ENCODE results near the gene TBC1D22A.
"Not testable (repeated sequence)": the region's sequence is repeated elsewhere in the genome, so short reads cannot be mapped to it uniquely, and the experiment has no call there.

TBC1D22A gene

DNA sequence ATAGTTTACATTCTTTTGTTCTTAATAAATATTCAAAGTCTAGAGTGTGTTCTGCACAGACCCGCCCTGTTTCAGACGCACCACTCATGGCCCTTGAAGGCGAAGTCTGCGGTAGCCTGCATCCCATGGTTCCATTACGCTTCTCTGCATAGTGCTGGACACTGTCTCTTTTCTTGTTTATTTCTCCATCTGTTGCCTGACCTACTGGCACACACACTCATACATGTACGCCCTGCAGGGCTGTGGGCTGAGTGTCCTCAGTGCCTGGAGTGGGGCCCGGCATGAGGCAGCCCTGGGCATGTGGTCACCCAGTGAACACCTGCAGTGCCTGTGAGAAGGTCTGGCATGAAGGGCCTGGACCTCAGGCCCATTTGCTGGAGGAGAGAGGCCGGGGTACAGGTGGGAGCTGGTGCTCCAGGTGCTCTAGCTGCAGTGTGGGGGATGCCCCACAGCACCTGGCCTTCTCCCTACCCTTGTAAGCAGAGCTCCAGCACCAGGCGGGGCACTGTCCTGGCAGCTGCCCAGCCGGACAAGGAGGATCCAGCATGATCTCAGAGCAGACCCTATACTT is 404.1 kb downstream of the TBC1D22A start:
- FAIRE-seq (no peak), DNase-seq (ENCODE audit: insufficient read length, low spot score) (no peak)

DNA sequence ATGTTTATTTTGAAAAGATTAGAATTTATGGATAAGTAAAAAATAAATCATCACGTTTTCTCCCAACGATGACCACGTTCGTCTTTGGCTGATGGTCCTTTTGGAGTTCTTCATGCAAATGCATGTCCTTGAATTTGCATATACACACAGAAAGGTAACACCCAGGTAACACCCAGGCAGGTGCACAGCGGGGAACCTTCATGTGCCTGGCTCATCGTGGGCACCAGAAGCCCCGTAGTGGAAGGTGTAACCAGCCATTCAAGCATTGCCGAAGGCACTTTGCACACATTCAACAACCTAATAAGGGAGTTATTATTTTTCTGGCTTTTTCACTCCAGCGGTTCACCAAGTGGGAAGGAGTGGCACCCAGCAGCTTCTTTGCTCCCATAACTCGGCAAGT is 404.6 kb downstream of the TBC1D22A start:
- DNase-seq (ENCODE audit: insufficient read length, low spot score) (no peak), FAIRE-seq (no peak)

DNA sequence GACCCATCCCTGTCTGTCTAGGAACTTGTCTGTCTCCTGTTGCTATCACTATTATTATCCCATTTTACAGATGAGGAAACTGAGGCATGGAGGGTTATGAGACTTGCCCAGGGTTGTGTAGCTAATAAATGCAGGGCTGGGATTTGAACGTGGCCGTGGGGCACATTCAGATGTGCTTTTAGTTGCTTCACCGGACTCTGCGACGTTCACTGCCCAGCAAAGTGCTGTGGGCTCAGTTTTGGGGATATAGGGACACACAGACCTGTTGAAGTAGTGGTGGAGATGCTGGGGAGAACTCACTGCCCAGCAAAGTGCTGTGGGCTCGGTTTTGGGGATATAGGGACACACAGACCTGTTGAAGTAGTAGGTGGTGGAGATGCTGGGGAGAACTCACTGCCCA is 405.5 kb downstream of the TBC1D22A start:
- FAIRE-seq; DNase-seq (ENCODE audit: insufficient read length, low spot score): not testable (repeated sequence)

DNA sequence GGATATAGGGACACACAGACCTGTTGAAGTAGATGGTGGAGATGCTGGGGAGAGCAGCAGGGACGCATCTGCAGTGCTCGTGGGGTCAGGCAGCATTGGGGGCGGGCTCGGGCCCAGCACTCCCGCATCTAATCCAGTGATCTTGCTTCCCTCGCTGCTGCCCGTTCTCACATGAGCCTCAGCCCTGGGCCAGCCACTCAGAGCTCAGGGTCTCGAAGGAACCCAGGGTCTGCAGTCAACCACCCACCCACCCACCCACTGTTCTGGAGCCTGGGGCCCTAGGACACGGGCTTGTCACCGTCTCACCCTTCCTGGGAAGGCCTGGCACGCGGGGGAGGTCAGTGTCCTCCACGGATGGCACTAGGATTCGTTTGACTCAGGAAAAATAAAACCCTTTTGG is 406.0 kb downstream of the TBC1D22A start:
- no peak for FAIRE-seq
- DNase-seq (ENCODE audit: insufficient read length, low spot score), result no peak

DNA sequence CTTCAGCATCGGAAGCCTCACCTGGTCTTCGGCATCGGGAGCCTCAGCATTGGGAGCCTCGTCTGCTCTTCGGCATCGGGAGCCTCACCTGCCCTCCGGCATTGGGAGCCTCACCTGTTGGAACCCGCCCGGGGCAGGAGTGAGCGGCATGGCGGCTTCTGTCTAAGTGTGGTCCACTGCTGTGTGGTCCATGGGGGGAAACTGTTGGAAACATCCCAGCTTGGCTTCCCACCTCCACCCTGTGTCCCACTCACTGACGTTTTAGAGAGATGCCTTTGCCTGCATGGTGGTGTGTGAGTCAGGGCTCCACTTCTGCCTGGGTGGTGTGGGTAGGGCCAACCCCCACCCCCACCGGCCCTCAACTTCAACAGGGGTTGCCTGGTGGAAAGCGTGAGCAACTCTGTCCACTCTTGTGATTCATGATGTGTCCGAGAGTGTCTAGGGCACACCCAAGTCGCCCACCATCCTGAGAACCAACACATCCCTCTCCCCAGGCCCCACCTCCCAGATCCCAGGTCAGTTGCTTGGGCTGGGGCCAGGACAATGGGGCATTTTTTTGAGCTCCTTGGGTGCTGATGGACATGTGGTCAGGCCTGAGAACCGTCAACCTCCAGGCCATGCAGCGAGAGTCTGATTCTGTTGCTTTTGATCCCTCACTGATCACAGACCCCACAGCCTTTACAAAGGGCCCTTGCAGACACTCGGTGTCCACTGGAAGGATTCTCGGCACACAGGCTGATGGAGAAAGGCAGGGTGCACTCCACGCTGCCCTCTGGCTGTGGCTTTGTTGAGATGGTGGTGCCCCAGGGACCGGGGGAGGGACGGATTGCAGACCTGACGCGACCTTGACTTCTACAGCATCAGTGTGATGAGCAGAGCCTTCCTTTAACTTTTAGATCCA is 406.7 kb downstream of the TBC1D22A start:
- DNase-seq (ENCODE audit: insufficient read length, low spot score) (no peak), FAIRE-seq (no peak)

DNA sequence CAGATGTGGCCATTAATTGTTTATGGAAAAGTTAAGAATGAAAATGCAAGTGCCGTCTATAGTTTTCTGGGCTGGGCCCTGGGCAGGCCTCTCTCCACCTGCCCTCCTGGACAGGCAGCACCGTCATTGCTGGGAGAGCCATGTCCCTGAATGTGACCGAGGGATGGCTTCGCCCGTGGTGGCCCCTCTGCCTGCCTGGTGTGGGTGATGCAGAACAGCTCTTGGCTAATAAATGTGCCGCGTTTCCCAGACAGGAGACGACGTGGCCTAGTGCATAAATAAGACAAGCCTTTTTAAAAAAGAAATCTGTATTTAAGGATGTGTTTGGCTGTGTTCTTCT is 407.3 kb downstream of the TBC1D22A start:
- FAIRE-seq, result no peak
- no peak for DNase-seq (ENCODE audit: insufficient read length, low spot score)

DNA sequence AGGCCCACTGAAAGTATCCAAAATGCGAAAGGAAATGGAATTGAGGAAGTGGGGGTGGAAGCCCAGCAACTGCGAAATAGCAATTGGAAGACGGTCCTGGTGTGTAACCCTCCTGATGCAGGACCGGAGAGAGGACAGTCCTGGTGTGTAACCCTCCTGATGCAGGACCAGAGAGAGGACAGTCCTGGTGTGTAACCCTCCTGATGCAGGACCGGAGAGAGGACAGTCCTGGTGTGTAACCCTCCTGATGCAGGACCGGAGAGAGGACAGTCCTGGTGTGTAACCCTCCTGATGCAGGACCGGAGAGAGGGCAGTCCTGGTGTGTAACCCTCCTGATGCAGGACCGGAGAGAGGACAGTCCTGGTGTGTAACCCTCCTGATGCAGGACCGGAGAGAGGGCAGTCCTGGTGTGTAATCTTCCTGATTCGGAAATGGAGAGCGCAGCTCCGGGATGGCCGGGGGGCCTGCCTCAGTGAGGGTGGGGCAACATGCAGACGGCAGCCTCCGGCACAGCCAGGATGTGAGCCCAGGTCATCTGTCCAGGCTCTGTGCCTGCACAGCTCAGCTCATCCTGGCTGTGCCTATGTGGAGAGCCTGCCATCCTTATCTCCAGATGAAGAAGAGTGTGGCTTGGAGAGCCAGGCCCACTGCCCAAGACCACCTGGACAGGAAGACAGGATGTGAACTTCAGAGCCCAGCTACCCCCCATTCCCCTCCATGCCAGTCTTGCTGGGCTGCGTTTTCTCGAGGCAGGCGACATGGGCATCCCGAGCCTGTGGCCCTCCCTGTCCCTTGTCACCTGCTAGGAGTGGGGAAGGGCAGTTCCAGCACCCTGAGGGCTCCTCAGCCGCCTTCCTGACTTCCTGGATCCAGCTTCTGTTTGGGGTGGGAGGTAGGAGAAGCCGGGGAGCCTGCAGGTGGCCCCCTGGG is 408.3 kb downstream of the TBC1D22A start:
- FAIRE-seq; DNase-seq (ENCODE audit: insufficient read length, low spot score): not testable (repeated sequence)

DNA sequence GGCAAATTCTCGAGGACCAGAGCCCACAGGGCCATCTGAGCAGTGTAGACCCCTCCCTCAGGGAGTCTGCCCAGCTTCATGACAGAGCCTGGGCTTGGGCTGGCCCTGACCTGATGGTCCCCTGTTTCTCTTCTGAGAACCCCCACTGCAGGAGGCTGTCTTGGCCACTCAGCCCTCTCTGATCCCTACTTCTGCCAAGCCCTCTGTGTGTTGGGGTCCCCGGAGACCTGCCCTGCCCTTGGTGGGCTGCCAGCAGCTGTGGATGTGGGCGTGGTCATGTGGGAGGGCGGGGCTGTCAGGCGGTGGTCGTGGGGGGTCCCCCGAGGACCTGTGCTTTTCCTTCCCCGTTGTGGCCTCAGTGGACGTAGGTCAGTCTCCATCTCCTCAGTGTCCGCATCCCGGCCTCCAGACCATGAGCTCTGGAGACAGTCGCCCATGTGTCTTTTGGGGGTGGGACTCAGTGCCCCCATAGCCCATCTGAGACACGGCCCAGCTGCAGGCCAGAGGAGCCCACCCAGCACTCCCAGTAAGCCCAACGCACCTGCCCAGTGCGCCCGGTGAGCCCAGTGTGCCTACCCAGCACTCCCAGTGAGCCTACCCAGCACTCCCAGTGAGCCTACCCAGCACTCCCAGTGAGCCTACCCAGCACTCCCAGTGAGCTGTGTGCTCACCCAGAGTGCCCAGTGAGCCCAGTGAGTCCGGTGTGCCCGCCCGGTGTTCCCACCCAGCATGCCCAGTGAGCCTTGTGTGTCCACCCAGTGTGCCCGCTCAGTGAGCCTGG is 409.2 kb downstream of the TBC1D22A start:
- FAIRE-seq (no peak), DNase-seq (ENCODE audit: insufficient read length, low spot score) (no peak)

DNA sequence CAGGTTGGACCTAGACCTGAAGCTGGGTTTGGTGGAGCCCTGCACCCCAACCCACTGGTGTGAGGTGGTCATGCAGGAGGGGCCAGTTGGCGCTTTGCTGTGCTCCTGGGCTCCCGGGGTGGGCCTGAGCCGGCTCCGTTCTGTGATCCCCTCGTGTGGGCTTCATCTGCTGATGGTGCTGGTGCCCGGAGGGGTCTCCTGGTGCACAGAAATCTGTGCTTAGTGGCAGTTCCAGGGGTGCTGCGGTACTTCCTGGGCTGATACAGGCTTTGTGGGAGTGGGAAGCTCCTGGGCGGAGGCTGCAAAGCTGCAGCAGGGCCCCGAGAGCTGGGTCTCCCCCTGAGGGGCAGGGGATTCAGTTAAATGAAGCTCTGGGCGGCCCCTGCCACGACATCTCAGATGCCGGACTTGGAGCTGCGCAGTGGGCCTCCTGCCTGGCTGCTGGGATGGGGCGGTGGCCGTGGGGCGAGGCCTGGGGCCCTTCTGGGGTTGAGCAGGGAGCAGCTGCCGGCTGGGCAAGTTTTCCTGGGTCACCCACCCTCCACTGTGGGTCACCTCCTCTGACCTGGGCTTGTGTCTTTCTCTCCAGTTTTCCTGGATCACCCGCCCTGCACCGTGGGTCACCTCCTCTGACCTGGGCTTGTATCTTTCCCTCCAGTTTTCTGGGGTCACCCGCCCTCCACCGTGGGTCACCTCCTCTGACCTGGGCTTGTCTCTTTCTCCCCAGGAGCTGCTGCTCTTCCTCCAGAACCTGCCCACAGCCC is 410.5 kb downstream of the TBC1D22A start:
- DNase-seq (ENCODE audit: insufficient read length, low spot score), result no peak
- FAIRE-seq, result no peak

DNA sequence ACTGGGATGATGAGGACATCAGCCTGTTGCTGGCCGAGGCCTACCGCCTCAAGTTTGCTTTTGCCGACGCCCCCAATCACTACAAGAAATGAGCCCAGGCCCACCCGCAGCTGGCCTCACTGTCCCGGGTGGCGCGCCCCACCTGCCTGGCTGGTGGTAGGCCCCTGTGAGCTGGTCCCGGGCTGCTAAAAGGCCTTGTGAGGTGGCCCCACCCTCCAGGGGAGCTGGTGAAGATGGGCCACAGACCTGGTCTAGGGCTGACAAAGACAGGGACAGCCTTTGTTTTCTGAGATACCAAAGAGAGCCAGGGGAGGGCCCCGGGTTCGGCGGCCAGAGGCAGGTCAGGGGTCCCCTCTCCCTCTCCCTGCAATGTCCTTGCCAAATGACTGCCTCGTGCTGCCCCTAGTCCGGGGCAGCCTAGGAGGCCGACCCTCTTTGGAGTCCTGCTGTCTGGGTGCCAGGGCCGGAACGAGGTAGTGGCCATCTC is 411.1 kb downstream of the TBC1D22A start:
- DNase-seq (ENCODE audit: insufficient read length, low spot score), result no peak

DNA sequence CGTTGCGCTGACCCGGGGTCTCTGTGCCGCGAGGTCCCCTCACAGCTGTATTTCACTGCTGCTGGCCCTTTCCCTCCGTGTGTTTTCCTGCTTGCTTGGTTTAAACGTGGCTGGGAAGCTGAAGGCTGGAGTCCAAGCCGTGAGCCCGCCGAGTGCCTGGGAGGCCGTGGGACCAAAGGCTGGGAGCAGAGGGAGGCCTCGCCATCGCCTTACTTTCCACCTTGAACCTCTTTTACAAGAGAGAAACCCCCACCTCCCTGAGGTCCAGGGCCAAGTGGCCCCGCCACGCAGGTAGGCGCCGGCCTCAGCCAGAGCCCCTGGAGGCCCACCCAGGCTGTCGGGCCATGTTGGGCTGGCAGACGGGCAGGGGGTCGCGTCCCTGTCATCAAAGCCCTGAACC is 411.6 kb downstream of the TBC1D22A start:
- no peak for DNase-seq (ENCODE audit: insufficient read length, low spot score)
- FAIRE-seq, result no peak

More for the DNA sequence above, 411.1 kb downstream of the TBC1D22A start:
- FAIRE-seq, result no peak

DNA sequence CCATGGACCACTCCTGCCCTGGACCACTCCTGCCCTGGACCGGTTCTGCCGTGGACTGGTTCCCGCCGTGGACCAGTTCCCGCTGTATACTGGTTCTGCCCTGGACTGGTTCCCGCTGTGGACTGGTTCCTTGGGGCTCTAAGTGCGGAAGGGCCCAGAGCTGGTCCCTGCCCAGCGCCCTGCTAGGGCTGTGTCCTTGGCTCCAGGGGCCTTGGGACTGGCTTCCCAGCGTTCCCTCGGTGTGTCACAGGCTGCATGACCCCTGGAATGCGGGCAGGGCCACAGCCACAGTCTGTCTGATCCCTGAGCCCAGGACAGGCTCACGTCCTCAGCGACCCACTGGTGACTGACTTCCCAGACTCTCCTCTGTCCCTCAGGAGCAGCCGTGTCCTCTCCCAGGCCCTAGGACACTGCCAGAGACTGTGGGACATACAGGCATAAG is 412.2 kb downstream of the TBC1D22A start:
- DNase-seq (ENCODE audit: insufficient read length, low spot score), result no peak
- no peak for FAIRE-seq

DNA sequence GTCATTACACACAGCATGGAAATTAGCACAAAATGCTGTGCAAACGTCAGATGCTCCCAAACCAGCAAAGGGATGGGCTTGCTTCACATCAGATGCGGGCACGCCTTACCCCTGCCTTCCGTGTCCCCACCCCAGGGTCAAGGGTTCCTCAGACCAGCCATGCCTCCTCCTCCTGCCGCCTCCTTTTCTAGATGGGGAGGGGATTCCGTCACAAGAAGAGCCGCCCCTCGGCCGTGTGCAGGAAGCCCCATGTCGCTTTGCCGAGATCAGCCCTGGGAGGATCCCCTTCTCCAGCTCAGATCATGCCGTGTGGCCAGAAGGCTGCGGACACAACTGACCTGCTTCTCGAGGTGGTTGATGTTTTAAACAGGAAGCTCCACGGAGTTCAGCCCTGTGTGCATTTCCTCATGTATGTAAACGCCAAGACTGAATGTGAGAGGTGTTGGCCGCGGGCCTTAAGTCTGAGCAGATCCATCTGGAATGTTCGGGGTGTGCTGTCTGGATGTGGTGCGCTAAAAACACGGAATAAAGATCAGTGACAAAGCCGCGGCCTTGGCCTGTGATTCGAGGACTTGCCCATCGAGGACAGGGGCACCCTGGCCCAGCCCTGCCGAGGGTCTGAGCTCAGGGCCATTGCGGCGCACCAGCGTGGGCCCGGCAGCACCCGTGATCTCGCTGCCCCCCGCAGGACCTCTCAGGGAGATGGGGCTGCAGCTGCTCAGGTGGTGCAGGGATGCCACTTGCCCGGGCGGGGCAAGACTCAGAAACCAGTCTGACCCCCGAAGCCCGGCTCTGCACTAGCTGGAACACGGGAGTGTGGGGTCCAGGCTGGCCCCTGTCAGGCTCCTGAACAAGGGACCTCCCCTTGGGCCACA is 412.9 kb downstream of the TBC1D22A start:
- no peak for FAIRE-seq
- DNase-seq (ENCODE audit: insufficient read length, low spot score), result no peak

DNA sequence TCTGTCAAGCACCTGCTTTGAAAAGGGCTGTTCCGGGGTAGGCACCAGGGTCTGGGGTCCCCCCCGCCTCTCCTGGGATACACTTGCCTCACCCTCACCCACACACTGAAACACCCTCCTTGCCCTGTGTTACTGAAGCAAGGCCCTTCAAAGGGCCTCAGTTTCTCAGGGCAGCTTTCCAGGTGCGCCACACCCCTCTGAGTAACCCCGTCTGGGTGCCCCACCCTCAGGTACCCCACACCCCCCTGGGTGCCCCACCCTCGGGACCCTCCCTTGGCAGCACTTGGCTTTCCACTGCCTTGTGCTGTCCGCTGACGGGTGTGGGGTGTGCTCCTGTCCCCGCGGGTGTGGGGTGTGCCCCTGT is 413.6 kb downstream of the TBC1D22A start:
- FAIRE-seq (no peak), DNase-seq (ENCODE audit: insufficient read length, low spot score) (no peak)

DNA sequence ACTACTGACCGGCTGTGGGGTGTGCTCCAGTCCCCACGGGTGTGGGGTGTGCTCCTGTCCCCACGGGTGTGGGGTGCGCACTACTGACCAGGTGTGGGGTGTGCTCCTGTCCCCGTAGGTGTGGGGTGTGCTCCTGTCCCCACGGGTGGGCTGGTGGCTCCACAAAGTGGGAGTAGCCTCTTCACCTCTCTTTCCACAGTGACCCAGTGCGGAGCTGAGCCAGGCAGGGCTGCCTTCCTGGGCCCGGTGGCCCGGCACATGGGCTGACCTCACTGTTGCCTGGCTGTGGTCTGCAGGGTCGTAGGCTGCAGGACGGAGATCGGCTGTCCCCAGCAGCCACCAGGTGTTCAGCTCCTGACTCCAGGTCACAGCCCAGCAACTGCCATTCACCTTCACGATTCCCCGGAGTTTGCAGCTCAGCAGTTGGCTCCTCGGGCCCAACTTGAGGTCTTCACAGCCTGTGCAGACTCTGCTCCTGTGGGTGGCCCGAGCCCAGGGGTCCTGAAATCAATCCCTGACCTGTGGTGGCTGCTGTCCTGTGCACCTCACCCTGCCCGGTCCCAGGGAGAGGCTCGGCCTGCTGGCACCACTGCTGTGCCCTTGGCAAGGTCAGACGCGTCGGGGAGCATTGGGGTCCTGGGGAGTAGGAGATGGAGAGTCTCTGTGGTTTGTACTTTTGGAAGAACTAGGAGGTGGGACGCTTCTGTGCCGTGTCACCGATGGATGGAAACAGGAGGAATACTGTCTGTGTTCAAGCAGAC is 414.3 kb downstream of the TBC1D22A start:
- FAIRE-seq (no peak), DNase-seq (ENCODE audit: insufficient read length, low spot score) (no peak)

DNA sequence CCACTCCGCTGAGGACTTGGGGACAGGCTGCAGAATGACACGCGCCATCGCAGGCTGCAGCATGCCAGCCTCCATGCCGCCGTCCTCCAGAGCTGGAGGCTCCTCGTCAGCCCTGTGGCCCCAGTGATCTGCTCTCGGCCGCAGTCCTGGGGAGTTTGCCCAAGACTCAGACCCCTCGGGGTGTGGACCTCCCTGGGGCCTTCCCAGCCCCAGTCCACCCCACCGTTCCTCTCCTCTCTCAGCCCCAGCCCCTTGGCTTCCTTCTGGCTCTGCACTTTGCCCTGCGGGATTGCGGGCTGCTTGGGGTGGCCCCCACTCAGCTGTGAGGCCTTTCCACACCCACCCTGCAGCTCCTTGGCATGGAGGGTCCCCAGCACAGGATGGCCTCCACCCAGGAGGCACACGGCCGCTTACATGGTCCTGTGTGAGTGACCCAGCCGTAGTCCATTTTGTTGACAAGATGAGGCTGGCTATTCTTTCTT is 414.9 kb downstream of the TBC1D22A start:
- no peak for FAIRE-seq
- DNase-seq (ENCODE audit: insufficient read length, low spot score), result no peak

DNA sequence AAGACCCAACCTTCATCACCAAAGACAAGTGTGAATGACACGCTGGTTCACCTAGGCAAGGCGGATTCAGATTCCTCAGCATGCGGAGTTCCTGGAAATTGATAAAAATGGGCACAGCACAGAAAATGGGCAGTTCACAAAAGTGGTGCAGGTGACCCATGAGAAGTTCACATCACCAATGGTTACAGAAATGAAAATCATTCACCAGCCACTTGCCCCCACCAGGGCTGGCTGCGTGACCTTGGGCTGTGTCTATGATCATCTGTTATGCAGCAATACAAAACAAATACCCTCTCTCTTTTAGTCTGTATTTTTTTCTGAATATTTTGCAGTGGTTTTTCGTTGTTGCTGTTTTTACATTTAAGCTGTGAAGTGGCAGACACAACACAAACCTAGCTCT is 415.9 kb downstream of the TBC1D22A start:
- FAIRE-seq (no peak), DNase-seq (ENCODE audit: insufficient read length, low spot score) (no peak)

DNA sequence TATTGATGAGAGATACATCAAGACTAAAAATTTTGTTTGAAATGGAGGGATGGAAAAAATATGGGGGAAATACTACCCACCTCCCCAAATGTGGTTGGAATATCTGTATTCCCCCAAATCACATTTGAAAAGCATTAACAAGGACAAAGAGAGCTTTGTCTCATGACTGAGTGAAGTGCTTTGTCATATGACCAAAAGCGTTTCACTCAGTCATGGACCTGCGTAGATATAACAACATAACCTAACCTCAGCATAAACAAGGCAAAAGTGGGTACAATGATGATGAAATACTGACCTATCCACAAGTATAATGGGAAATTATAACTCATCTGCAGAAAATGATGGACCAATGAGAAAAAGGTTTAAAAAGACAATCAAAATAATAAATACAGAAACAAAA is 418.3 kb downstream of the TBC1D22A start:
- FAIRE-seq (no peak), DNase-seq (ENCODE audit: insufficient read length, low spot score) (no peak)
